ENCODE results near the gene RAB8B.
A peak's percentile ranks its signal among the peaks of the same experiment; 100 is the strongest.

The RAB8B gene

GRCh38 chr15:63169788-63170187 is 19.6 kb upstream of the RAB8B start:
- Histone ChIP-seq H3K9me3 (ENCODE audit: severe bottlenecking) (no peaks in the 10 kb centered on the region), H3K4me1 (ENCODE audit: insufficient read depth, poor library complexity, severe bottlenecking) (no peaks in the 10 kb centered on the region), H3K27me3 (ENCODE audit: insufficient read depth, poor library complexity, severe bottlenecking) (no peaks in the 10 kb centered on the region), H3K4me3 (ENCODE audit: severe bottlenecking) (no peak overlapping the region), H3K36me3 (ENCODE audit: low read depth) (no peaks in the 10 kb centered on the region), H3K27ac (ENCODE audit: poor library complexity, severe bottlenecking) (no peak overlapping the region)
- ATAC-seq (ENCODE audit: low read depth) (no peak), DNase-seq (ENCODE audit: low spot score) (no peak)
- TF ChIP-seq, protein P1, sequence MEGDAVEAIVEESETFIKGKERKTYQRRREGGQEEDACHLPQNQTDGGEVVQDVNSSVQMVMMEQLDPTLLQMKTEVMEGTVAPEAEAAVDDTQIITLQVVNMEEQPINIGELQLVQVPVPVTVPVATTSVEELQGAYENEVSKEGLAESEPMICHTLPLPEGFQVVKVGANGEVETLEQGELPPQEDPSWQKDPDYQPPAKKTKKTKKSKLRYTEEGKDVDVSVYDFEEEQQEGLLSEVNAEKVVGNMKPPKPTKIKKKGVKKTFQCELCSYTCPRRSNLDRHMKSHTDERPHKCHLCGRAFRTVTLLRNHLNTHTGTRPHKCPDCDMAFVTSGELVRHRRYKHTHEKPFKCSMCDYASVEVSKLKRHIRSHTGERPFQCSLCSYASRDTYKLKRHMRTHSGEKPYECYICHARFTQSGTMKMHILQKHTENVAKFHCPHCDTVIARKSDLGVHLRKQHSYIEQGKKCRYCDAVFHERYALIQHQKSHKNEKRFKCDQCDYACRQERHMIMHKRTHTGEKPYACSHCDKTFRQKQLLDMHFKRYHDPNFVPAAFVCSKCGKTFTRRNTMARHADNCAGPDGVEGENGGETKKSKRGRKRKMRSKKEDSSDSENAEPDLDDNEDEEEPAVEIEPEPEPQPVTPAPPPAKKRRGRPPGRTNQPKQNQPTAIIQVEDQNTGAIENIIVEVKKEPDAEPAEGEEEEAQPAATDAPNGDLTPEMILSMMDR (IDR thresholded peaks at IDR 0.05; ENCODE audit: poor library complexity, severe bottlenecking), result no peak

DNA sequence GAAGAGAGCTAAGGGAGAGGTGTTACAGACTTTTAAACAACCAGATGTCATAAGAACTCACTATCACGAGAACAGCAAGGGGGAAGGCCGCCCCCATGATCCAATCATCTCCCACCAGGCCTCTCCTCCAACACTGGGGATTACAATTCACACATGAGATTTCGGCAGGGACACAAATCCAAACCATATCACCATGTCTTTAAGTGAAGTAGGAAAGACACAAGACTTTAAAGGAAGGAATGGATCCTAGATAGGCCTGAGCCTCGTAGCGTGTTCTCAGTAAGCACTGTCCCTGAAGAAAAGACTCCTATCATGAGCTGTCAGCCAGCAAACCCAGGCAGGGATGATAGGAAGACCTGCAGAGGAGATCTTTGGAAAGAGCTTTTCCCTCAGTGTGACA is 17.0 kb upstream of the RAB8B start:
- Histone ChIP-seq H3K9me3 (ENCODE audit: severe bottlenecking) (no peaks in the 10 kb centered on the region), H3K4me3 (ENCODE audit: severe bottlenecking) (no peak overlapping the region), H3K36me3 (ENCODE audit: low read depth) (no peaks in the 10 kb centered on the region), H3K4me1 (ENCODE audit: insufficient read depth, poor library complexity, severe bottlenecking) (peaks cover 5% of the 10 kb centered on the region), H3K27me3 (ENCODE audit: insufficient read depth, poor library complexity, severe bottlenecking) (no peaks in the 10 kb centered on the region), H3K27ac (ENCODE audit: poor library complexity, severe bottlenecking) (no peak overlapping the region)
- DNase-seq (ENCODE audit: low spot score) (no peak), ATAC-seq (ENCODE audit: low read depth) (no peak)
- TF ChIP-seq, protein P1 (IDR thresholded peaks at IDR 0.05; ENCODE audit: poor library complexity, severe bottlenecking), result no peak

DNA sequence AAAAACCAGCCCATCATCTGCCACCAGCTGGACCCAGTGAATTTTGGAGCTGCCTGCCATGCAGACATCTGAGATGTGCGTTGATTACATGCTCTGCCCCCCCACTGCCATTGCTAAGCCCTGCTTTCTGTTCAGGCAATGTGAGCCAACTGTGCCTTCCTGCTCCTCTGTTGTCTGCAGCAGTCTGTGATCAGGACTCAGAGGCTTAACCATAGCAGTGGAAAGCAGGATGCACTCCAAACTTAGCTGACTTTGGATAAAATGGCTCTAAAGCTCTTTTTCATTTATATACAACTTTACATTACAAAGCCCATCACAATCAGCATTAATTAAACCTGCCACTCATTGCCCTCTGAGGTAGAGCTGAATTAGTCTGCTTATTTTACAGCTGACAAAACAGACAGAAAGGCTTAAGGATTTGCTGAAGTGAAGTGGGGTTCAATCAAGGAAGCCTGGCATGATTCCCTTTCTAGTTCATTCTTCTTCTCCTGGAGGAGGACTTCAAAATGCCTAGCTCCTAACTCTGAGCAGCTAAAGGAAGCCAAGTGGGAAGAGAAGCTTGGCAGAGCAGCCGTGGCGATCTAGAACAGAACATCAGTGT is 16.5 kb upstream of the RAB8B start:
- Histone ChIP-seq H3K36me3 (ENCODE audit: low read depth) (no peaks in the 10 kb centered on the region), H3K4me1 (ENCODE audit: insufficient read depth, poor library complexity, severe bottlenecking) (peaks cover 8% of the 10 kb centered on the region)
- TF ChIP-seq, protein P1 (IDR thresholded peaks at IDR 0.05; ENCODE audit: poor library complexity, severe bottlenecking), result no peak

DNA sequence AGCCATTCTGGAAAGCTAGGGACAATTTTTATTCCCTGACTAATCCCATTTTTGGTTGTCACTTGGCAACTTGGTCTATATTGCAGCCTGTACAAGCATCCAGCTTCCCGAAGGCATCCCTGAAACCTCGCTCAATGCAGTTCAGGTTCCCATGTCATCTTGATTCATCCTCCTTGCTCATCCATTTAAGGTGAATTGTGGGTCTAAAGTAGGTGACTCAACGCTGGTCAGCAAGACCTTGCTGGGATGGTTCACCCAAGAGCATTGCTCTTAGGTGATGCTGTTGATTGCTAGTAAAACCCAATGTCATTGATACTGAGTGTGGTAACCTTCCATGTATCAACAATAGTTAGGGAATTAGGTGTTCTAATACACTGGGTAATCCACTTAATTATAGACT is 13.1 kb upstream of the RAB8B start:
- TF ChIP-seq, protein P1 (IDR thresholded peaks at IDR 0.05; ENCODE audit: poor library complexity, severe bottlenecking), result no peak
- Histone ChIP-seq H3K36me3 (ENCODE audit: low read depth) (no peaks in the 10 kb centered on the region), H3K9me3 (ENCODE audit: severe bottlenecking) (no peaks in the 10 kb centered on the region), H3K4me3 (ENCODE audit: severe bottlenecking) (no peak overlapping the region), H3K4me1 (ENCODE audit: insufficient read depth, poor library complexity, severe bottlenecking) (peaks cover 8% of the 10 kb centered on the region), H3K27me3 (ENCODE audit: insufficient read depth, poor library complexity, severe bottlenecking) (no peaks in the 10 kb centered on the region), H3K27ac (ENCODE audit: poor library complexity, severe bottlenecking) (no peak overlapping the region)
- ATAC-seq (ENCODE audit: low read depth) (peak; percentile 85), DNase-seq (ENCODE audit: low spot score) (no peak)

More for the DNA sequence above, 16.5 kb upstream of the RAB8B start:
- ATAC-seq (ENCODE audit: low read depth) (no peak), DNase-seq (ENCODE audit: low spot score) (no peak)
- no peak overlapping the region for H3K27ac ChIP-seq (ENCODE audit: poor library complexity, severe bottlenecking)
- no peak overlapping the region for H3K4me3 ChIP-seq (ENCODE audit: severe bottlenecking)
- H3K9me3 ChIP-seq (ENCODE audit: severe bottlenecking), result no peaks in the 10 kb centered on the region
- no peaks in the 10 kb centered on the region for H3K27me3 ChIP-seq (ENCODE audit: insufficient read depth, poor library complexity, severe bottlenecking)

DNA sequence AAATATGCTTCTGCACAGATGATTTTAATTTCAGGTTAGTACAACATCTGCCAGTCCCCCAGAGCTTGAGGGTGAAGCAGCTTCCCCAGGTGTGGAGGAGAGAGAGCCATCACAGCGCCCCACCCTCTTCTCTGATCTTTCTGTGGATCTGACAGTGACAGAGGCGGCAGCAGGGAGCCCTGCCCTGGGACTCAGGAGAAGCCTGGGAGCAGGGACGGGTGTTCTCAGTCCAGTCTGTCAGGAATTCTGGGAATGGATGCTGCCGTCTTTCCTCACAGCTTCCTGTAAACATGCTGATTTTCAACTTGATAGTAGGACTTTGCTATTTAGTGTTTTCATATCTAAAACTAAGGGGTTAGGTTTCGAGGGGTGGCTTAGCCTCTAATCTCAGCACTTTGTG is 11.4 kb upstream of the RAB8B start:
- ATAC-seq (ENCODE audit: low read depth) (no peak), DNase-seq (ENCODE audit: low spot score) (no peak)
- Histone ChIP-seq H3K4me1 (ENCODE audit: insufficient read depth, poor library complexity, severe bottlenecking) (peaks cover 8% of the 10 kb centered on the region), H3K27ac (ENCODE audit: poor library complexity, severe bottlenecking) (no peak overlapping the region), H3K4me3 (ENCODE audit: severe bottlenecking) (no peak overlapping the region), H3K36me3 (ENCODE audit: low read depth) (no peaks in the 10 kb centered on the region), H3K27me3 (ENCODE audit: insufficient read depth, poor library complexity, severe bottlenecking) (no peaks in the 10 kb centered on the region), H3K9me3 (ENCODE audit: severe bottlenecking) (no peaks in the 10 kb centered on the region)
- TF ChIP-seq, protein P1 (IDR thresholded peaks at IDR 0.05; ENCODE audit: poor library complexity, severe bottlenecking), result no peak

Data from RWPE2 (cell line).